GM12891 (cell line): Measurements from ENCODE around the gene WDR49.

Experiments used
- POLR2A ChIP-seq: IDR thresholded peaks from 2 replicates; pipeline ENCODE4 v1.6.1; 2011; ENCODE audit warnings: low read depth, low read length, control low read depth
- POLR2AphosphoS5 ChIP-seq: IDR thresholded peaks from 2 replicates; pipeline ENCODE4 v1.6.1; 2011; ENCODE audit warnings: low read depth, low read length, control low read depth
- POU2F2 ChIP-seq: IDR thresholded peaks from 2 replicates; pipeline ENCODE4 v1.6.1; 2011; ENCODE audit warnings: low read depth, mild to moderate bottlenecking, control low read depth, low read length, moderate library complexity

GRCh38 chr3:167700046-167700445 lies 46.3 kb upstream of the WDR49 start:
- TF ChIP-seq POLR2A: no peak
- no peak for TF ChIP-seq POLR2AphosphoS5
- TF ChIP-seq POU2F2: no peak
